ENCODE measurements around the gene SMG6.

Gene SMG6

GRCh38 chr17:2227025-2227699 lies 76.4 kb downstream of the SMG6 start:
- Histone ChIP-seq H3K4me1 (ENCODE audit: control insufficient read depth, insufficient read depth, low read length) (no peaks in the 10 kb centered on the region), H3K9ac (ENCODE audit: low read depth, low read length) (no peak overlapping the region), H3K27ac (ENCODE audit: low read depth, low read length) (no peak overlapping the region), H3K9me3 (ENCODE audit: control insufficient read depth, insufficient read depth, low read length) (no peaks in the 10 kb centered on the region), H3K27me3 (ENCODE audit: control insufficient read depth, insufficient read depth, low read length) (no peaks in the 10 kb centered on the region), H3K36me3 (ENCODE audit: control insufficient read depth, insufficient read depth, low read length) (no peaks in the 10 kb centered on the region; the same call in 1 of the 2 replicates), H3K4me3 (ENCODE audit: low read depth, low read length) (no peak overlapping the region)

GRCh38 chr17:2223617-2223927 lies 80.0 kb downstream of the SMG6 start:
- no peaks in the 10 kb centered on the region for H3K27me3 ChIP-seq (ENCODE audit: control insufficient read depth, insufficient read depth, low read length)
- no peaks in the 10 kb centered on the region for H3K4me1 ChIP-seq (ENCODE audit: control insufficient read depth, insufficient read depth, low read length)
- H3K4me3 ChIP-seq (ENCODE audit: low read depth, low read length), result no peak overlapping the region
- H3K36me3 ChIP-seq (ENCODE audit: control insufficient read depth, insufficient read depth, low read length), result no peaks in the 10 kb centered on the region; the same call in 1 of the 2 replicates
- no peak overlapping the region for H3K9ac ChIP-seq (ENCODE audit: low read depth, low read length)
- H3K27ac ChIP-seq (ENCODE audit: low read depth, low read length), result no peak overlapping the region
- no peaks in the 10 kb centered on the region for H3K9me3 ChIP-seq (ENCODE audit: control insufficient read depth, insufficient read depth, low read length)

- H3K36me3 ChIP-seq (ENCODE audit: control insufficient read depth, insufficient read depth, low read length), result no peaks in the 10 kb centered on the region
- H3K9me3 ChIP-seq (ENCODE audit: control insufficient read depth, insufficient read depth, low read length), result no peaks in the 10 kb centered on the region
- H3K4me1 ChIP-seq (ENCODE audit: control insufficient read depth, insufficient read depth, low read length), result no peaks in the 10 kb centered on the region
- H3K9ac ChIP-seq (ENCODE audit: low read depth, low read length), result no peak overlapping the region
- H3K27ac ChIP-seq (ENCODE audit: low read depth, low read length), result no peak overlapping the region
- no peak overlapping the region for H3K4me3 ChIP-seq (ENCODE audit: low read depth, low read length)
- no peaks in the 10 kb centered on the region for H3K27me3 ChIP-seq (ENCODE audit: control insufficient read depth, insufficient read depth, low read length)
Measured at GRCh38 chr17:2222901-2223616, 80.5 kb downstream of the SMG6 start.

- H3K9me3 ChIP-seq (ENCODE audit: control insufficient read depth, insufficient read depth, low read length), result no peaks in the 10 kb centered on the region
- H3K9ac ChIP-seq (ENCODE audit: low read depth, low read length), result no peak overlapping the region
- no peak overlapping the region for H3K4me3 ChIP-seq (ENCODE audit: low read depth, low read length)
- H3K27me3 ChIP-seq (ENCODE audit: control insufficient read depth, insufficient read depth, low read length), result no peaks in the 10 kb centered on the region
- H3K36me3 ChIP-seq (ENCODE audit: control insufficient read depth, insufficient read depth, low read length), result no peaks in the 10 kb centered on the region
- H3K4me1 ChIP-seq (ENCODE audit: control insufficient read depth, insufficient read depth, low read length), result no peaks in the 10 kb centered on the region
- H3K27ac ChIP-seq (ENCODE audit: low read depth, low read length), result no peak overlapping the region
Measured at GRCh38 chr17:2222301-2222700, 81.3 kb downstream of the SMG6 start.

- peaks cover 27% of the 10 kb centered on the region for H3K4me1 ChIP-seq (ENCODE audit: control insufficient read depth, insufficient read depth, low read length)
- no peak overlapping the region for H3K4me3 ChIP-seq (ENCODE audit: low read depth, low read length)
- no peaks in the 10 kb centered on the region for H3K27me3 ChIP-seq (ENCODE audit: control insufficient read depth, insufficient read depth, low read length)
- H3K27ac ChIP-seq (ENCODE audit: low read depth, low read length), result no peak overlapping the region
- no peaks in the 10 kb centered on the region for H3K36me3 ChIP-seq (ENCODE audit: control insufficient read depth, insufficient read depth, low read length)
- H3K9ac ChIP-seq (ENCODE audit: low read depth, low read length), result no peak overlapping the region
- no peaks in the 10 kb centered on the region for H3K9me3 ChIP-seq (ENCODE audit: control insufficient read depth, insufficient read depth, low read length)
Measured at GRCh38 chr17:2218426-2218825, 85.2 kb downstream of the SMG6 start.

GRCh38 chr17:2215616-2216364 lies 87.8 kb downstream of the SMG6 start:
- no peaks in the 10 kb centered on the region for H3K27me3 ChIP-seq (ENCODE audit: control insufficient read depth, insufficient read depth, low read length)
- H3K4me1 ChIP-seq (ENCODE audit: control insufficient read depth, insufficient read depth, low read length), result peaks cover 27% of the 10 kb centered on the region
- H3K9me3 ChIP-seq (ENCODE audit: control insufficient read depth, insufficient read depth, low read length), result no peaks in the 10 kb centered on the region
- no peak overlapping the region for H3K9ac ChIP-seq (ENCODE audit: low read depth, low read length)
- H3K36me3 ChIP-seq (ENCODE audit: control insufficient read depth, insufficient read depth, low read length), result peaks cover 6% of the 10 kb centered on the region; the same call in 1 of the 2 replicates
- no peak overlapping the region for H3K4me3 ChIP-seq (ENCODE audit: low read depth, low read length)
- H3K27ac ChIP-seq (ENCODE audit: low read depth, low read length), result peak overlapping the region; percentile 62

GRCh38 chr17:2214929-2215615 lies 88.5 kb downstream of the SMG6 start:
- Histone ChIP-seq H3K36me3 (ENCODE audit: control insufficient read depth, insufficient read depth, low read length) (peaks cover 6% of the 10 kb centered on the region; the same call in 1 of the 2 replicates), H3K27ac (ENCODE audit: low read depth, low read length) (peak overlapping the region; percentile 62), H3K4me1 (ENCODE audit: control insufficient read depth, insufficient read depth, low read length) (peaks cover 27% of the 10 kb centered on the region), H3K27me3 (ENCODE audit: control insufficient read depth, insufficient read depth, low read length) (no peaks in the 10 kb centered on the region), H3K9me3 (ENCODE audit: control insufficient read depth, insufficient read depth, low read length) (no peaks in the 10 kb centered on the region), H3K4me3 (ENCODE audit: low read depth, low read length) (no peak overlapping the region), H3K9ac (ENCODE audit: low read depth, low read length) (0 out of 2 replicates have a peak overlapping the region, but pooled peaks have one; percentile 7)

GRCh38 chr17:2214047-2214928 lies 89.3 kb downstream of the SMG6 start:
- Histone ChIP-seq H3K4me1 (ENCODE audit: control insufficient read depth, insufficient read depth, low read length) (peaks cover 27% of the 10 kb centered on the region), H3K9me3 (ENCODE audit: control insufficient read depth, insufficient read depth, low read length) (no peaks in the 10 kb centered on the region), H3K4me3 (ENCODE audit: low read depth, low read length) (no peak overlapping the region), H3K9ac (ENCODE audit: low read depth, low read length) (0 out of 2 replicates have a peak overlapping the region, but pooled peaks have one; percentile 7), H3K36me3 (ENCODE audit: control insufficient read depth, insufficient read depth, low read length) (peaks cover 6% of the 10 kb centered on the region; the same call in 1 of the 2 replicates), H3K27ac (ENCODE audit: low read depth, low read length) (peak overlapping the region; percentile 37), H3K27me3 (ENCODE audit: control insufficient read depth, insufficient read depth, low read length) (no peaks in the 10 kb centered on the region)

GRCh38 chr17:2213291-2213960 lies 90.2 kb downstream of the SMG6 start:
- Histone ChIP-seq H3K27ac (ENCODE audit: low read depth, low read length) (no peak overlapping the region), H3K27me3 (ENCODE audit: control insufficient read depth, insufficient read depth, low read length) (no peaks in the 10 kb centered on the region), H3K4me3 (ENCODE audit: low read depth, low read length) (no peak overlapping the region), H3K36me3 (ENCODE audit: control insufficient read depth, insufficient read depth, low read length) (peaks cover 6% of the 10 kb centered on the region; the same call in 1 of the 2 replicates), H3K9ac (ENCODE audit: low read depth, low read length) (no peak overlapping the region), H3K4me1 (ENCODE audit: control insufficient read depth, insufficient read depth, low read length) (peaks cover 27% of the 10 kb centered on the region), H3K9me3 (ENCODE audit: control insufficient read depth, insufficient read depth, low read length) (no peaks in the 10 kb centered on the region)

Data from HUES48 (cell line).